Dermis microvascular lymphatic vessel endothelial cell (primary cell): ENCODE results near the gene UIMC1. TPM values are rescaled to one million over a fixed set of nuclear protein-coding genes. Genes with fewer than 3 reads are reported as not detected.

Source experiments
- DNase-seq, 2 donors: peaks; one replicate each; pipeline versions ENCODE4 v3.0.0 to v3.0.0-alpha.2; 2010; ENCODE audit warnings: low read depth in 2 of 2
- total RNA-seq: library from RNA; depleted of rRNA; stranded (reverse); fragments of >200 nt; gene quantifications from 2 replicates; pipeline ENCODE4 v1.2.1, GENCODE V29; 2014

Gene UIMC1
- total RNA-seq, 1 donor from 2014 or later = 30.6 TPM

DNA sequence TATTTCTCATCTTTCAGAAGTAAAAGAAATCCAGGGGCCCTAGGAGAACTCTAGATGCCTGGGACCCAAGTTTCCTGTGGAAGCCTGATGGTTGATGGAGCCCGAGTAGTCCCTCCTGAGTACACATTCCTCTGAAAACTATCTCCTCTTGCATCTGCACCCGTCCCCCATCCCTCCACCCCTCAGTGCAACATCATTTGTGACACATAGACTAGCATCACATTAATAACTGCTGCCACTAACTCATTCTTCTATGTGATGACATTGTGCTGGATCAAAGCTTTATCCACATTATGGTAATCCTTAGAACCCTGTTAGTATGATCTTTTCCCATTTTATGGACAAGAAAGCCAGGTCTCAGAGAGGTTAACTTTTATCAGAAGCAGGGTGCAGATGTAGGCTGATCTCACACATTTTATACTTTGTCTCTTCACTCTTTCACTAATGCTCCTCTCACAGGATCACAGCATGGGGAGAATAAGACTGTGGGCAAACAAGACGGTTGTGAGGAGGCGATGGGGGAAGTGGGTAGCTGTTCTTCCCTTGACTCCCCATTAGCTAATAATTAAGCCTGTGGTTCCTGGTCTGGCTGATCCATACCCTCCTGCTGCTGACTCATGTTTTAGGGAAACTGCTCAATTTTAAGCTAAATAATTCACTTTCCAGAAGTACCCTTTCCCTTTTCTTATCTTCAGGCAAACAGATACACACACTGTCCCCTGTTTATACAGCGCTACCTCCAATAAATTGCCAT lies 103.5 kb downstream of the UIMC1 start:
- DNase-seq = no peak

DNA sequence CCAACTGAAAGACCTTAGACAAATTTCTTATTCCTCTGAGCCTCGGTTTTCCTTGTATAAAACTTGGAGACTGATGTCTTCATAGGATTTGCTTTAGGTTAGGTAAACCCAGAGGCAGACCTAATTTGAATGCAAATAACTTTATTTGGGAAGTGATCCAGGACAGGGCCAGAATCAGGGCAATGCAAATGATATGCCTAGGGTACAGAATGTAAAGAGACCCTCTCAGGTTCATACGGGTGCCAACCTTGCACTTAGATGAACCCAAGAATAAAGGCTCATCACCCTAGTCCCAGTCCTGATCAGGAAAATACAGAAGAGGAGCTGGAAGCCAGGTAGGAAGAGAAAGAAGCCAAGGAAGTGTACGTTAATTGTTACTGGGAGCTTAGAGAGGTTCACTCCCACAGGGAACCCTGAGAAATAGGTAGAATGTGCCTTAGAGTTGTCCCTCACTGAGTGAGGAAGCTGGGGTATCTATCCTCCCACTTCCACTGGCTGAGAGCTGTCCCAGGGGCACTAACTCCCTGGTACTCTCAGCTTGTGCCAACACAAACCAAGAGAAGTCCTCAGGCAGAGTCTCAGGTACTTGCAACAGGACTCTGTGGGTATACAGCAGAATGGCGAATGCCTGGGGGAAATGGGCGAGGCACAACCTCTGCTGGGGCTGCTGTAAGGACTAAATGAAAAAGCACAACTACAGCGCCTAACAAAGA lies 104.3 kb downstream of the UIMC1 start:
- no peak for DNase-seq

DNA sequence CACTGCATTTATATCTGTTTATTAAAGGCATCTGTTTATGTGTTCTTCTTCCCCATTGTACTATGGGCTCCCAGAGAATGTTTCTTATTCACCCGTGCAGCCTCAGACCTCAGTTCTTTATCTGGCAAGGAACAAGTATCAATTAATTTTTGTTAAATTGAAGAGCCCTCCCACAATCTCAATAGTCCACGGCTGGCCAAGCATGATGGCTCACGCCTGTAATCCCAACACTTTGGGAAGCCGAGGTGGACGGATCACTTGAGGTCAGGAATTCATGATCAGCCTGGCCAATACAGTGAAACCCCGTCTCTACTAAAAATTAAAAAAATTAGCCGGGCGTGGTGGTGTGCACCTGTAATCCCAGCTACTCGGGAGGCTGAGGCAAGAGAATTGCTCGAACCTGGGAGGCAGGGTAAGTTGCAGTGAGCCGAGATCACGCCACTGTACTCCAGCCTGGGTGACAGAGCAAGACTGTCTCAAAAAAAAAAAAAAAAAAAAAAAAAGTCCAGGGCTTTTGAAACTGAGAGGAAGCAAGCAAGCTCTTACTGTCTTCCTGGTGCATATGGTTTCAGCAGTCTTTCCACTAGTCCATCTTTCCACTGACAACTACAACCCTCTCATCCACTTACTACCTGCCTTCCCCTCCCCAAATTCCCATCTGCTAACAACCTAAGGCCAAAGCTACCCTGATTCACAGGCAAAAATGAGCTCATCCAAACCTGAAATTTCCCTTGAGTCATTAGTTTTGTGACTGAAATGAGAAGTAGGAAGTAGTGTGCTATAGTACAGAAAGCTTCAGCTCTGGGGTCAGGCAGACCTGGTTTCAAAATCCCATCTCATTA lies 105.1 kb downstream of the UIMC1 start:
- DNase-seq = no peak

DNA sequence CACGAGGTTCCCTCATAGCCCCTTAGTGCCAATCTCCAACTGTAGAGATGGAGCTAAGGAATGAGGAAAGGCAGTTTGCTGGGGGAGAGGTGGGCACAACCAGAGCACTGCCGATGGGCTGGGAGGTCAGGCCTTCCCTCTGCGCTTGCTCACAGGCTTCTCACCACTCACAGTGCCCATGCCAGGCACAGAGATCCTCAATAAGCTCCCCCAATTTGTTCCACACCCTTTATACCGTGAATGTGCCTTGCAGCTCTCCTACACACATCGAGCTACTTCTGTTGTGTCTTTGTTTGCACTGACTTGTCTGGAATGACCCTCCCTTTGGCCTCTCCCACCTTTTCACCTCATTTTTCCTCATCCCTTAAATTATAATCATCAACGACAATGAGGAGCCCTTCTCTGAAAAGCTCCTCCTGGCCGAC lies 105.8 kb downstream of the UIMC1 start:
- no peak for DNase-seq

DNA sequence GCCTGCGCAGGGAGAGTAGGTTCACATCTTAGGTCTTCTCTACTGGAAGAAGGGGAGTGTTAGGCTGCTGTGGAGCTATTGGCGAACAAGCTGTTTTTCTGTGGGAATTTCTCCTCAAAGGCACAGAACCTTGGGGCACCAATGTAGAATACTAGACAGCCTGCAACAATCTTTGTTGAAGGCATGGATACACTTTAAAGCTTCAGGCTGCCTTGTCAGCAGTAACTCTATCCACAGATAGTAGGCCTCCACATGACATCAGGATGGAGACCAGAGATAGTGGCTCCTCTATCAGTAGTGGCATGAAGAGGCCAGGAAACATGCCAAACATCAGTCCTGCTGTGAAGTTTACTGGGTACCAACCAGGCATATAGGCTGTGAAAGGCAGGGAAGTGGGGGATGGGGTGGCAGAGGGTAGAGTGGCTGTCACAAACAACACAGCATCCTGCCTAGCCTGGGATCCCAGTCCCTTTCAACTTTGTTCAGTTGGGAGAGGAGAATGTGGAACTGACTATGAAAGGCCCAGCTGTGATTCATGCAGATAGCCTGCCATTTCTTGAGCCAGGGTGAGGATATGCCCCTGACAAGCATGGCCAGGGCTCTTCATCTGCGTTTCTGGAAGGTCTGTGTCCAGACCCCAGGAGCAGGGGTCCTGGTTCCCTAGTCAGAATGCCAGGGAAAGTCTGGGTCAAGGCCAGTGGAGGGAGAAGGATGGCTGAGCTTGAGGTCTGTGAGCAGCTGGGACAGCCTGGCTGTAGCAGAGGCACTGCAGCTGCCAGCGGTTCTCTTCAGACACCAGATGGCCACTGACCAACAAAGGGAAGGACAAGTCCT lies 106.4 kb downstream of the UIMC1 start:
- DNase-seq = no peak

DNA sequence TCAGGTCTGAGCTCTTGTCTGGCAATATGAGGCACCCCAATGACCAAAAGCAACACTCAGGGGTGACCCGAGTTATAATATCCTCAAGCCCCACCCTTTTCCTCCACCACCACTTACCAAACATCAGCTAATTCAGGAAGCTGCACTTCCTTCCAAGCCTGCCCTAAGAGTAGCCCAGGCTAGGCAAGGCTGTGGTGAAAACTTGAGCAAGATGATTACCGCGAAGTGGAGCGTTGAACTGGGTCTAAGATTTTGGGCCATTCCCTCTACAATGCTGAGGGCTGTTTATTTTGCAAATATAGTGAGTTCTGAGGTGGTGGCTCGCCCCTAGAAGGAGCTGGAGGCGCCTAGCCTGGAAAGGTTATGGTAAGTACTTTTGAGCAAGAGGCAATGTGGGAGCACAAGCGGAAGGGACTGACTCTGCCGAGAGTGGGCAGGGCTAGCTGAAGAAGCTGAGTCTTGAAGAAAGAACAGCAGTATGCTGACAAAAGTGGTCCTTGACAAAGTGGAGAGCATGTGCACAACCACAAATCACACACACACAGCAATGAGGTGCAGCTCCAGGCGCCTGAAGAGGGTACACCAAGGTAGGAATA lies 107.2 kb downstream of the UIMC1 start, which contains the start of gene HK3:
TSS of gene HK3 (minus strand) at position 51 of the 596 bp plus-strand sequence. CDS start 3,187 bp downstream, outside the sequence.
- no peak for DNase-seq

DNA sequence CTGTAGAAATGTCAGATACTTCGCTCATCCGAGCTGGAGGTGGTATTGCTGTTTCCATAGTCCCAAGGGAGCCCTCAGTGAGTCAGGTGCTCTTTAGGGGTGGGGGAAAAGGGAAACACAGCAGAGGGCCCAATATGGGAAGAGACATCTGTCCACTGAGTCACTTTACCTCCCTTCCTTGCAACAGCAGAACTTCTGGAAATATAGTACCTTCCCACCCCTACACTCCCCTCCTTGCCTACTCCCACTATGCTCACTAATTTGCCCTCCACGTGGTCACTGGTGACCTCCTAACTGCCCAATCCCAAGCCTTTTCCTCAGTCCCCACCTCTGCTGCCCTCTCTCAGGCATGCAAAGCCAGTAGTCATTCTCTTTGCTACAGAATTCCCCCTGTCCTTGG lies 109.3 kb downstream of the UIMC1 start:
- no peak for DNase-seq

DNA sequence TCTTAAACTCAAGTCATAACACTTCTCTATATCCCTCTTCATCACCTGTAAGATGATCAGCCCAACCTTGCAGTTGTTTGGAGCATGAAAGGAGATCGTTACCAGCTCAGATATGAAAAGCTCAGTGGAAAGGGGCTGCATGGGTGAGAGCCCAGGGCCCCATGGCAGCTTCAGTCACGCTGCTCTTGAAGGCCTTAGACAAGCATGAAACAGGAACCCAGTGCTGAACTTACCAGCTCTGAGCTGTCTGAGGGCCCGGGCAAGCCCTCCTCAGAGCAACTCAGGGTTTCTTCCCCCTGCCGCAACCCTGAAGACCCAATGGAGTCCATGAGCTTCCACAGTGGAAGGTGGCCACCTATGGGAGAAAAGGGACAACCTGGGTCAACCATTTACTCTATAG lies 110.7 kb downstream of the UIMC1 start:
- DNase-seq = no peak

DNA sequence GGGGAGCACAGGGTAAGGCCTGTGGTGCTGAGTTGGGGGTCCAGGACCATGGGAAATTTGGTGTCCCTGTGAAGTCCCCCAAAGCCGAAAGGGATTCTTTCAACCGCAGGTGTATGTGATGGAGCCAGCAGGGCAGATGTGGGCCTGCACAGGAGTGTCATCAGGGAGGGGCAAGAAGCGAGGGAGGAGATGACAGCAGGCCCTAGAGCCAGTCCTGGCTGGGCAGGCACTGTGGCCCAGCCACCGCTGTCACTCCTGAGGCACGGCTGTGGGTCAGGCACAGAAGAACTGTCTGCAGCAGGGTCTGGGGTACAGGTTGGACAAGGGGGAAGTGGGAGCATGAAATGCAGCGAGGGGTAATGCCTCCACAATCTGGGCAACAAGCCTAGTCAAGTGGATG lies 112.3 kb downstream of the UIMC1 start:
- no peak for DNase-seq

DNA sequence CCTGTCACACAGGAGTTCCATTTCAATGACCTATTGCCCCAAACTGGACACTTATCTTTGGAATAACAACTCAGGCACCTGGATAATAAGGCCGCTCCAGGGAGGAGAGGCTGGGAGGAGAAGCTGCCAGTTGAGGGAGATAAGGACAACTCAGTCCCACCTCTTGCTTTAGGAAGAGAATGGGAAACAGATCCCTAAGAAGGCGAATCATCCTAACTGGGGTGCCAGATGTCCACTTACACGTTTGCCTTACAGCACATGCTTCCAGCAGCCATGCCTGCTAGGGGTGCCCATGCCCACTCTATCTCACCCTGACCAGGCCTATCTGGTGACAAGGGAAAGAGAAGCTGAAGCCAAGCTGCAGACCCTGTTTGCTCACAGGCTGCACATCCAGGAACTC lies 113.9 kb downstream of the UIMC1 start:
- DNase-seq = no peak

DNA sequence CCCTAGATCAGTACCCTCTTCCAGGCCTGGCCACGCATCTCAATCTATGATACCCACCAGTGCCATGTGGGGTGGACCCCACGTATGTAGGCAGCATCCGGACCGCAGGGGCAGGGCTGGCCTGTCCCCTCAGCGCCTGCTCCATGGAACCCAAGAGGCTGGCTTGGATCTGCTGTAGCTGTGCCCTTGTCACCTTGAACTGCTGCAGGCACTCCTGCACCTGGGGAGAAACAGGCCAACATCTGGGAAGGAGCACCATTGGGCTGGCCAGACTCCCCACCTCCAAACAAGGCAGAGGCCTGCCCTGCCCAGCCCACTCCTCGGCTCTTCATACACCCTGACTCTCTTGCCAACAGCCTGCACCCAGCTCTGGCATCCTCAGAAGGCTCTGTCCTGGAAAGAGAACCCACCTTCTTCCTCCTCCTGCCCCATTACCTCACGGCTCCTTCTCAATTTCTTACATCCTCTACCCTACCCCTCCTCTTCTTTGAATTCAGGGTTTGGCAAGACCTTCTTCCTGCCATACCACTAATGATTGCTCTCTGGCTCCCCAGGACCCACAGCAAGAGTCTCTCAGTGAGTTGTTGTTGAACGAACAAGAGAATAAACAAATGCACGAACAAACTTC lies 115.1 kb downstream of the UIMC1 start:
- DNase-seq = no peak

DNA sequence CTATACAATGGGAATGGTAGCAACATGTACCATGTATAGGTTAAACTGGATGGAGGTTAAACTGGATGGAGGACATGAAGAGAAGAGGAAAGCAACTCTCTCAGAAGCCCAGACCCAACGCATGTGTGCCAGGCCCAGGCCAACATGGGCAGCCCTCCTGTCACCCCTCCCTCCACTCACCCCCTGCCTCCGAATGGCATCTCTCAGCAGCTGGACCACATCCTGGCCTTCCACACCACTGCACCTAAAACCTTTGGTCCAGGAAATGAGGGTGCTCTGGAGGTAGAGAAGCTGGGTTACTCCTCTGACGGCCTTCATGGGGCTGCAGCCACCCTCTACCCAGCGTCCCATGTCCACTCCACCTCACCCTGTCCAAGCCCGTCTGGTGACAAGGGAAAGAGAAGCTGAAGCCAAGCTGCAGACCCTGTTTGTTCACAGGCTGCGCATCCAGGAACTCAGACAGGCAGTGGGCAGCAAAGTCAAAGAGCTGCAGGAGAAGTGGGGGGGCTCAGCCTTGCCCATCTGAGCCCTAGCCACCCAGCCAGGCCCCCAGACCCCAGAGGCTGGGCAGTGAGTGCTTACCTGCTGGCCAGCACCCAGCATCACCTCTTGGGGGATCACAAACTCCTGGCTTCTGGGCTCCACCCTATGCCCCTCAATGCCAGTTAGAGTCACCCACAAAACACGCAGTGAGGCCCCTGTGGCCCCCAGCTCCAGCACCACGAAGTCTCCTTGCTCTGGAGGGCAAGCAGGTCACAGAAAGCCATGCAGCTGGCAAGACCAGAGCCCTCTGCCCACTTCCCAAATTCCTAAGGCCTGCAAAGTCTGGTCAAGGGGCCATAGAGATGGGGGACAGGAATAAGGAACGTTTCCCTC lies 115.9 kb downstream of the UIMC1 start:
- no peak for DNase-seq

DNA sequence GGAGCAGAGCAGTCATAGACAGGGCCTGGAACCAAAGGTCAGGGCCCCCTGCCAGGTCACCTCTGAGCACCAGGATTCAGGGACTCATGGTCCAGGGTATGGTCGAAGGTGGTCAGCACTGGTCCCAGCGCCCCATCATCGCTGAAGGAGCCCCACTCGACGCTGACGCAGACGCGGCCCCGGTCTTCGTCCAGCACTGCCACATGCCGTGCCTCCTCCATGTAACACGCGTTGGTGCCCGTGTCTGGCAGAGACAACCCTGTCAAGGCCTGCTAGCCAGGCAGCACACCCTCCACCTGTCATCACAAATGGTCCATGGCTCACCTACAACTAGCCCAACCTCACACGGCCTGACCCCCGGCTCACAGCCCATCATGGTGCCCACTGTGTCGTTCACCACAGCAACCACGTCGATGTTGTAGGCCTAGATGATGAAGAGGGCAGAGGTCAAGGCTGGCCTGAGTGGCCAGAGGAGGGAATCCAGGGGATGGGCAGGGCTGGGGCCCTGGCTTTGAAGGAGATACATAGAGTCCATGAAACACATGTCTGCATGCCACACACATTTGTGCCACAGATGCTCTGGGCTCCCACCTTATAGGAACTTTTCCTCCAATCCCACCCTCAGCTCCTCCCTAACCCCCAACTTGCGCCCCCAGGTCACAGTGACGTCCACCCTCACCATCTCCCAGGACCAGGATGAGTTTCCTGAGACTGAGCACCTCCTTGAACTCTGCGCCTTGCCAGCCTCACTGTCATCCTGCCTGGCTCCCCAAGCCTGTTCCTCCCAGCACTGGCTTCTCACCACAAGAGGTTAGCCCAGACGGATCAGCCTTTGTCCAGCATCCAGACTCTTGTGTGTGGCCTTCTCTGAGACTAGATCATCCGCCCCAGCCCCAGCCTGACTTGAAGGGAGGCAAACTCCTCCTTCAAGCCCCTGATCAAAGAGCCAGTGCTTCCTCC lies 117.0 kb downstream of the UIMC1 start:
- no peak for DNase-seq

DNA sequence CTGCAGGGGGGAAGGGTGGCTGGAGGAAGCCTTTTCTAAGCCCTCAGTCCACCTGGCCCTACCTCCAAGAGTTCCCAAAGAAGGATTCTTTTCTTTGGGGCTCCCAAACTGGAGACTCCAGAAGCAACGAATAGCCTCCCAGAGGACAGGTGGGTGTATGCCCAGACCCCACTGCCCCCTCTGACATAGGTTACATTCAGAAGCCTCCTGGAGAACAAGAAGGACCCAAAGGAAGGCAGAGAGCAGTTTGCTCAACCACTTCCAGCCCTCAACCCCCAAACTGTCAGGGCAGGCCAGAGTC lies 117.8 kb downstream of the UIMC1 start:
- DNase-seq = no peak

DNA sequence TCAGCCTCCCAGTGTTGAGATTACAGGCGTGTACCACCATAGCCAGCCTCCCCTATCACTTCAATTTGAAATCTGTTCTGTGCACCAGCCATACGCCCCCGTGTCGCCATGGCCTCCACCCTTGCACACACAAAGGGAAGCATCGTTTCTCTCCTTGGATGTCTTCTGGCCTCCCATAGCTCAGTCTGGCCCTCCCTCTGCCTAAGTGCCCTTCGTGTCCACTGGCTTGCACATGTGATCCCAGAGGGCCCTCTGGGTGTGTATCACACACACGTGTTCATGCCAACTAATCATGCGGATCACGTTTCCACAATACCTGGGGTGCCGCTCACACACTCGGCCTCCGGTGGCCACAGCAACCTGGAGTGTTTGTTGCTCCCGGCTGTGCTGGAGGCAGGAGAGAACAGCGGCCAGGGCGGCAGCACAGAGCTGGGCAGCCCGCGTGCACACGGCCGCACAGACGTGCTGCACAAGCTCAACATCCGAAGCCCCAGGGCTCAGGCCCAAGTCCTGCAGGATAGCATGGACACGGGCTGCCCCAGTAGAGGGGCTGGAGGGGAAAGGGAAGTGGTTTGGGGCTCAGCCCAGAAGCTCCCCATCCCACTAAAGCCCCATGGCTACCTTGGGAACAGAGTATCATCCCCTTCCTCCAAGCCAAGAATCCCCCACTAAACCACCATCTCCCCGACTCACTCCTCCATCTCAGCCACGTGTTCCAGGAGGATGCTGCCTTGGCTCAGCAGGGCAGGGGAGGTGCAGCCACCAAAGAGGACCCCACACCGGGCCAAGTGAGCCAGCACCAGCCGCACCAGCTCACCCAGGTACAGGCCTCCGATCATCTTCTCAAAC lies 118.3 kb downstream of the UIMC1 start:
- DNase-seq = no peak

DNA sequence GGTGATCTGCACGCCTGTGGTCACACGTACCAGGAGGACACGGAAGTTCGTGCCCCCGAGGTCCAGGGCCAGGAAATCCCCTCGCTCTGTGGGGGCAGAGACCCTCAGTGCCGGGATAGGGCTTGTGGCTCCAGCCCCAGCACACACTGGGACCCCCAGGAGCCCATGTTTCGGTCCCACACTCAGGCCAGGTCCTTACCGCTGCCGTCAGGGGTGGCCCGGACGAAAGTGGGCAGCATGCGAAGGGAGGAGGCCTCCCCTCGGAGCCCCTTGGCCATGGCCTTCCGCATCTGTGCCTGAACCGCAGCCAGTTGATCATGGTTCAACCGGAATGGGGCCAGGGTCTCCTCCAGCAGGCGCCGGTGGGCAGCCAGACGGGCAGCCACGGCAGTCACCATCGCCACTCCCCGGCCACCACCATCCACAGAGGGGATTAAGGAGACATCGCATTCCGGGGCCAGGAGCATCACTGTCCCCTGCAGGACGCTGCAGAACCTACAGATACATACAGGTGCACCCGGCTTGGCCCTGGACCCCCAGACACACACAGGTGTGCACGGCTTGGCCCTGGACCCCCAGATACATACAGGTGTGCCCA lies 119.2 kb downstream of the UIMC1 start:
- DNase-seq = no peak
